HG03135 (cell line): ENCODE measurements around the gene GNLY.
"Not testable (repeated sequence)": the region's sequence is repeated elsewhere in the genome, so short reads cannot be mapped to it uniquely, and the experiment has no call there.

ENCODE experiments used
- ATAC-seq: cut with Tn5 transposase; IDR thresholded peaks from one replicate; pipeline ENCODE4 v1.9.1; 2021; ENCODE audit warnings: mild to moderate bottlenecking, moderate library complexity; ENCODE audit not compliant: unreplicated experiment

Gene GNLY

DNA sequence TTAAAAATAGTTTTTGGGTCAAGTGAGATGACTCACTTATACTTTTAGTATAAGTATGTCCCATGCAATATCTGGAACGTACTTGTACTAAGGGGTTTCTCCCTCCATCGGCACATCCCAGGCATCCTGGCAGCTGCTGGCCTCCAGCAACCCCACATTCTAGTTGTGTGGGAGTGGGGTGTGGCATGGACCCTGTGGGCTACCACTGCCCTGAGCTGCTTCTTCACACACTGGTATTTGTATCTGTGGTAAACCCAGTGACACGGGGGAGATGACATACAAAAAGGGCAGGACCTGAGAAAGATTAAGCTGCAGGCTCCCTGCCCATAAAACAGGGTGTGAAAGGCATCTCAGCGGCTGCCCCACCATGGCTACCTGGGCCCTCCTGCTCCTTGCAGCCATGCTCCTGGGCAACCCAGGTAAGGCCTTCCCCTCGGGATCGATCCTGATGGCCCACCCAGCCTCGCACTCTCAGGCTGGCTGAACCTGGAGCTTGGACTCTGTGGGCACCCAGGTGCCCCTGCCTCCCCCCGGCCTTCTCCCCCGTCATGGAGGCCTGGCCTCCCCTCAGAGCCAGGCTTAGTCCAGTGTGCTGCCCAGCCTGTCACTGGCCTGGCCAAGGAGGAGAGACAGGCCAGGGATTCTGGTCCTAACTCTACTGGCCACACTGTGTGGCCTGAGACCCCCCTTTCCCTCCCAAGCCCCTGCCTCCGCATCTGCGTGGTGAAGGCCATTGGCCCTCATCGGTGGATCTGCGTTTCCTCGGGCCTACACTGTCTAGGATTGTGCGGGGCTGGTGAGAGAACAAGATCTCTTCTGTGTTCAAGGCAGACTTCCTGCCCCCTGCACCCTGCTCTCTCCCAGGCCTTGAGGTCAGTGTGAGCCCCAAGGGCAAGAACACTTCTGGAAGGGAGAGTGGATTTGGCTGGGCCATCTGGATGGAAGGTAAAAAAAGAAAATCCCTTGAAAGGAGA is at the start of gene GNLY:
GNLY (plus strand) TSS at position 307 of the 974 bp plus-strand sequence; CDS start at position 368, 61 bp downstream.
- ATAC-seq, result no peak

GRCh38 chr2:85644909-85645308 is 49.2 kb upstream of the GNLY start:
- ATAC-seq, result no peak

DNA sequence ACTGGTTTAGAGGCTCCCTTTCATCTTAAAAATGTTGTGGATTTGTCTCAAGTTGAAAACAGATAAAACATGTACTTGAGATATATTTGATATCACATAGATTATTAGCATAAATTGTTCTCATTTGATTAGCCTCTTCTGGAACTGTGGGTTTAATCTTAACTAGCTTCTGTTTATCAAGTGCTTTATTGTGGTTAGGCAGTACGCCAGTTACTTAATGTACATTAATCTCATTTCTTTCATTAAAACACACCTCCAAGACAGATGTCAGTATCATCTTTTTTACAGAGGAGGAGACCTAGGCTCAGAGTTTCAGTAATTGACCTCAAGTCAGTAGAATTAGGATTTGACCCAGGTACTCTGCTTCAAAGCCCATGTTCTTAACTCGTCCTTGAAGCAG is 48.0 kb upstream of the GNLY start:
- ATAC-seq, result no peak

- ATAC-seq, result peak; percentile 59
These were observed 46.2 kb upstream of the GNLY start for GRCh38 chr2:85647823-85648526.

DNA sequence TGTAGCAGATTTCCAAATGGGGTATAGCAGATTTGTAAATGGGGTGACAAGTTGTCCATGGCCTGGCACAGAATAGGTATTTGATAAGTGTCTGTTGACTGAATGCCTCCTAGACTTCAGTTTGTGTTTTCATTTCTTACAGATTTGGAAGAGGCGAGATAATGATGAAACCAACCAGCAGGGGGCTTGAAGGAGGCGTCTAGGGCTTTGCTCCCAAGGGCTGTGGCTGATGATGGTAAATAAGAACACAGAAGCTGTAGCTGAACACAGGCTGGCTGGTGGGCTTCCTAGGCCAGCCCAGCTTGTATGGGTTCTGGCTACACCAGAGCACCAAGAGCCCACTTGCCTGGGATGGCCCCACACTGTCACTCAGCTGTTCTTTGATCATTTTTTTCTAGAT is 45.5 kb upstream of the GNLY start:
- peak; percentile 31 for ATAC-seq

DNA sequence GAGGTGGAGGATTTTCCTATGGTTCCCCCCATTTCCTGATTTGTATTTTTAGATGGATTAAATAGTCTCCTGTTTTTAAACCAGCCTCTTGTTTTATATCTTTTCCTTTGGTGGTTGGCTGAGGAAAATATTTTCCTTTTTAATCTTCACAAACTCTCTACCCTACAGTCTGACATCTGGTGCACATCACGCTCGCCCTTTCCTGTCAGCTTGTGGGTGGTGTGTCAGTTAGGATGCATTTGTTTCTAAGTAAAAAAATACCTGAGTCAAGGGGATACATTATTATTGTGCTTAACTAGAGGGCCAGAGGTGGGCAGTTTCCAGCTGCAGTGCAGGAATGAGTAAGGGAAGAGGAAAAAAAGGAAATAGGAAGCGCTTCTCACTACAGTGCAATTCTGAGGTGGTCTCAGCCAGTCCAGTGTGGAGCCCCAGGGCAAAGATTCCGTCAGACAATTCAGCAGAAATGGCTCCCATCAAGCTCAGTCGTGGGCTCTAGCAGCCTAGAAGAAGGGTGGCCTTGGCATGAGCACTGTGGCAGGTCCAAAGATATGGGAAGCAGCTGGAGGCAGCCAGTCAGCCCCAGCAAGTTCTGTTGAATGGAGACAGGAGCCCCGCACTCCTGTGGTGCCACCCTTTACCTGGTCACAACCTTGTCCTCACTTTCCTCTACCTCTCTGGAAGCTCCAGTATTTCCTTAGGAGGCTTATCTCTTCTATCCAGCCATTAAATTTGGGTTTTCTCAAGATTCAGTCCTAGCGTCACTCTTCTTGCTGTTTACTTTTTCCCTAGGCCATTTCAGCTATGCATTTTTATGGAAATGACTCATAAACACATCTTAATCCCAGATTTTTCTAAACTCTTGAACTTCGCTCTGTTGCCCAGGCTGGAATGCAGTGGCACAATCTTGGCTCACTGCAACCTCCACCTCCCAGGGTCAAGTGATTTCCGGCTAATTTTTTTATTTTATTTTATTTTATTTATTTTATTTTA is 44.7 kb upstream of the GNLY start:
- ATAC-seq, result no peak

GRCh38 chr2:85650456-85650855 is 43.7 kb upstream of the GNLY start:
- ATAC-seq, result no peak

DNA sequence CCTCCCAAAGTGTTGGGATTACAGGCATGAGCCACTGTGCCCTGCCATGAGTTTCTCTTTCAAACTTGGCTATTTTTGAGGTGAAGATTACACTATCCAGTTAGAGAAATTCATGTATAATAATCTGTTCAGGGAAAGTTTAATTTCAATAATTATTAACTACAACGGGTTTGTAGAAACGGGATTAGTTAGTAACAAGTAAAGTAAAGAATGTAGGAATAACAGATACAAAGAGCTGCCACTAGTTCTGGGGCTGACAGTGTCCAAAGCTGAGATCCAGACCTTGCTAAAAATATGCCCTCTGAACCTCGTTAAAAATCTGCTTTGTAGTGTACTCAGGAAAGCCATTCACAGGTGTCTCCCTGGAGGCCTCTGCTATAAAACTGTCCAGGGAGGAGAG is 43.1 kb upstream of the GNLY start:
- no peak for ATAC-seq

- no peak for ATAC-seq
These were observed 42.1 kb upstream of the GNLY start for GRCh38 chr2:85652056-85652455.

DNA sequence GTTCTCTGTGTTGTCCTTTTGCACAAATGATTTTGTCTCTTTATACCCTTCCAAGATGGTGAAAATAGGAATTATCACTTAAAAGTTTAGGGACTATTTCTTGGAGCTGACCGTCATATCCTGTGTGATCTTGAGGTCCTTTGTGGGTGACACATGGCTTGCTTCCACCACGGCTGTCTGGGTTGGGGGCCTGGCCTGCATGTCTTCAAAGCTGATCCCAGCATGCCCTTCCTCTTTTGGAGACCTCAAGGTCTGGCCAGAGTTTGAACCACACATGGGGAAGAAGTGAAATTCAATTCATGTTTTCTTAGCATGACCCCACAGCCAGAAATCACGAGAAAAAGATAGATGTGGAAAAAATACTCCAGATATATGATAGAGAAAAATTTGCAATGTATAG is 40.2 kb upstream of the GNLY start:
- ATAC-seq, result no peak

DNA sequence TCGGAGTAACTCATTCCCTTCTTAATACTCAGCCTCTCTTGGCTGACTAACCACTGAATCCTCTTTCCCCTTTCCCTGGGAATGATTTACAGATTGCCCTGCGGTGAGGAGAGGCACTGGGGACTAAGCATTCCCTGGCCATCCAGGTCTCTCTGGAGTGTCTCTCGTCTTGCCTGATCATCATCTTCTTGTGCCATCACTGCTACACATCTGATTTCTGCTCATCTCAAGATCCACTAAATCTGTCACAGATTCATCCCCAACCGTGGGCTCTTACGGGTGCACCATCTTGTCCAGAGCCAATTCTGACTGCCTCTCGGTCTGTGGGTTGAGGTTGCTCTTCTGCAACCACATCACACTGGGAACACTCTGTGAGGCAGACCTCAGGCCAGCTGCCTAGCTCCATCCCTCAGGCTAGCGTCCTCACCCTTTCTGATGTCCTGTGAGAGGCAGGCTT is 38.2 kb upstream of the GNLY start:
- no peak for ATAC-seq

GRCh38 chr2:85656468-85656867 is 37.7 kb upstream of the GNLY start:
- ATAC-seq, result no peak

DNA sequence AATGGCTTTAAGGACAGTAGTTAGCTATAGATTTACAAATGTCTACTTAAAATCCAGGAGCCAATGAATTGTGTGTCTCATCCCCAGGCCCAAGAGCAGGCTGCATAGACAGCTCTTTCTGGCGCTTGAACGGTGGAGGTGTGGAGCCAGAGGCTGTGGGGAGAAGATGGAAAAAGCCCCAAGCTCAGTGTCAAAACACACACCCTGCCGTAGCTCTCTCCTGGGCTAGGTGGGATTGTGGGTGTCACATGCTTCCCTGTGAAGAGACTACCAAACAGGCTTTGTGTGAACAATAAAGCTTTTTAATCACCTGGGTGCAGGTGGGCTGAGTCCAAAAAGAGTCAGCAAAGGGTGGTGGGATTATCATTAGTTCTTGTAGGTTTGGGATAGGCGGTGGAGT is 36.8 kb upstream of the GNLY start:
- ATAC-seq, result not testable (repeated sequence)

DNA sequence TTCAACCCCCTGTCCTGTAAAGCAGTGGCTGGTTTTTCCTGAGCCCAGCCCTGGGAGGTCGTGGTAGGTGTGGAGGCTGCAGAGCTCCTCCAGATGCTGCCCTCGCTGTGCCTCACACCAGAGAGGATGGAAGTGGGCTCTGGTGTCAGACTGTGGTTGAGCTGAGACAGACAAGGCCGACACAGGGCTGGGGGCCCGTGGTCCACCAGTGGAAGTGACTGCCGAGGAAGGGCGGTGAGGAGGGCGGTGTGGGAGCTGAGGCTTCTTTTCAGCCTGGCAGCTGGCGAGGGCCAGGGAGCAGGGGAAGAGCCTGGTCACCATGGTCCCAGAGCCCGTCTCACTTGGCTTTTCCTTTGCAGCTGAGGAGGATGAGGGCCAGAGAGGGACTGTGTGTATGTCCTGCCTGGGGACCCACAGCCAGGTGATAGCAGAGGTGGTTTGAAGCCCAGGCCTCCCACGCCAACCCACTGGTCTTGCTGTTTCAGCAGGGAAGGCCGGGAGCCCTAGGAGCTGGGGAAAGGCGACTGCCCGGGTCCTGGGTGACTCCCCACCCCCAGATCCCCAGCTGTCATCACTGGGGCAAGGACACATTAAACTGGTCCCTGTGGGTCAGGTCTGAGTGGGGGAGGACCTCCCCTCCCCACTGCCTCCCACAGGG is 34.7 kb upstream of the GNLY start:
- ATAC-seq, result no peak

- ATAC-seq, result not testable (repeated sequence)
These were observed 33.9 kb upstream of the GNLY start for GRCh38 chr2:85660301-85660700.

GRCh38 chr2:85660725-85661124 is 33.4 kb upstream of the GNLY start:
- ATAC-seq, result no peak

DNA sequence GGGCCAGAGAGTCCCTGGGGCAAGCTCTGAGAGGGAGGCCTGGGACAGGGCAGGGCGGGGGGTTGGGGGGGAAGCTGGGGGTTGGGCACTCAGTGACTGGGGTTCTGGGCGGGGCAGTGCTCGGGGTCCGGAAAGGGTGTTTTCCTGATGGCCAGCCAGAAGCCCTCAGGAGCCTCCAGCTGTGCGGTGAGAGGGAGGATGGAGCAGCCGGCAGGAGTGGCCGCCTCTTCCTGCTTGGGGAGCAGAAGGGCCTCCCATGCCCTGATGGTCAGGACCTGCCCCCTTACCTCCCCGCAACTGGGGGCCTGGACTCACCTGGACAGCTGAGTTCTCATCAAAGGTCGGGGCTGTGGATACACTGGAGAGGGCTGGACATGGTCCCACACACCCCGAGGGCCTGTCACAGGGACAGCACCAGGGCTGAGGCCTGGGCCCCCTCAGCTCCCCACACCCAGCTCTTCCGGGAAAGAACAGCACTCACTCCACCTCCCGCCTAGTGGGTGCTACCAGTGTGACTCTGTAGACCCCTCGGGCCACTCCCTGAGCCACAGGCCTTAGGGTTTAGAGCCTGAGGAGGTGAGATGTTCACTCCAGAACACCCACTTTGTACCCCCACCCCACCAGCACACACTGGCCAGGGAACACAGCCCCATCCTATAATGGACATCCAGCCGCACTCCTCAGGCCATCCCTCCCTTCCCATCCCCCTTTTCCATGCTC is 32.9 kb upstream of the GNLY start:
- ATAC-seq, result no peak

DNA sequence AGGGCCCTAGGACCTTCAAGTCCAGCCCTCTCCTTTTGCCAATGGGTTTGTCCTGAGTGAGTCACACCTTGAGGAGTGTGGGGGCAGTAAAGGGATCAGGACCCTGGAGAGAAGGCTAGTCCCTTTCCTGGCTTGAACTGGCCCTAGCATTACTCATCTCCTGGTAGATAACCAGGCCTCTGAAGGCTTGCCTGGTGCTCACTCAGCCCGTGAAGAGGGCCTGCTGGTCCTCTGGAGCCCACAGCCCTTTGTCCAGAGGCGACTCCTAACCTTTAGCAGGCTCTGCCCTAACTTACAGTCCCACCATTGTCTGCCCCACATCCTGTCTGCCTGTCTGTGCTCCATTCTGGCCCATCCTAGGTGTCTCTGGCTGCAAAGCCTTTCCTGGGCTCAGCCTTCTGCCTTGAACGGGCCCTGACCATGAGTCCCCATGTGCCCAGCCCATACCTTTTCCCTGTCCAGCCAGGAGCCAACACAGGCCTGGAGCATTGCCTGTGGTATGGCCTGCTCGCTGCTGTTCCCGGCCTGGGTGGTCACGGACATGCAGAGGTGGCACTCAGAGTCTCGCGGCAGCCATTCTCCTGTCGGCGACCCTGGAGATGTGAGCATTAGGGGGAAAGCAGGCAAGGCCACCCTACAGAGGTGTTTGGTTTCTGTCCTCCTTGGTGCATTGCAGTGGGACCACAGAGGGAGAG is 31.1 kb upstream of the GNLY start:
- ATAC-seq, result no peak
